ENCODE results near the gene ZNF652. TPM values are rescaled to one million over a fixed set of nuclear protein-coding genes. Genes with fewer than 3 reads are reported as not detected.

The ZNF652 gene
- total RNA-seq, 1 experiment from 2014 or later = 18.2 TPM

- TF ChIP-seq EZH2phosphoT487 (IDR thresholded peaks at IDR 0.05; ENCODE audit: borderline replicate concordance, low read length) = no peak
- no peak for TF ChIP-seq EZH2 (IDR thresholded peaks at IDR 0.05; ENCODE audit: low read length, unreplicated experiment)
- peak; percentile 98 for TF ChIP-seq CTCF (conservative IDR thresholded peaks at IDR 0.05; ENCODE audit: low read depth, low read length)
- ATAC-seq (peak; percentile 98), DNase-seq (peak; percentile 77)
- Histone ChIP-seq H4K20me1 (ENCODE audit: low read length) (no peaks in the 10 kb centered on the region), H3K36me3 (ENCODE audit: low read depth, low read length) (peaks cover 86% of the 10 kb centered on the region), H3K4me1 (ENCODE audit: insufficient read depth, low read length) (no peaks in the 10 kb centered on the region), H3K9ac (ENCODE audit: low read length) (no peak overlapping the region), H2AFZ (ENCODE audit: low read length) (no peak overlapping the region), H3F3A (ENCODE audit: low read length, unreplicated experiment) (no peaks in the 10 kb centered on the region), H3K27ac (ENCODE audit: low read length) (no peak overlapping the region), H3K4me3 (ENCODE audit: low read length) (no peak overlapping the region), H3K79me2 (ENCODE audit: low read length) (peaks cover 17% of the 10 kb centered on the region), H3K9me2 (replicated peaks; ENCODE audit: low read length) (no peaks in the 10 kb centered on the region), H3K27me3 (ENCODE audit: low read length) (no peaks in the 10 kb centered on the region), H3K9me3 (ENCODE audit: low read length) (no peaks in the 10 kb centered on the region), H3K4me2 (ENCODE audit: low read length) (no peak overlapping the region)
- BruUV-seq (replicated peaks) = no TSS peak
- ChIA-PET POLR2A (ENCODE audit: unreplicated experiment) (interaction anchor here (0.6 kb wide), 1 partner anchor 129 kb away, joined by 3 read pairs; no protein-coding TSS in a partner anchor), CTCF (interaction anchor here (0.6 to 1.0 kb wide), 5 partner anchors 147 to 153 kb away, joined by 3 to 9 read pairs (median 3); no protein-coding TSS in a partner anchor)
- intact Hi-C loops (cut with micrococcal nuclease) = loop anchor here (1.0 kb wide), 1 partner anchor 149 kb away; no protein-coding TSS in a partner anchor
Observed at GRCh38 chr17:49407981-49408501, 46.0 kb upstream of the ZNF652 start.

DNA sequence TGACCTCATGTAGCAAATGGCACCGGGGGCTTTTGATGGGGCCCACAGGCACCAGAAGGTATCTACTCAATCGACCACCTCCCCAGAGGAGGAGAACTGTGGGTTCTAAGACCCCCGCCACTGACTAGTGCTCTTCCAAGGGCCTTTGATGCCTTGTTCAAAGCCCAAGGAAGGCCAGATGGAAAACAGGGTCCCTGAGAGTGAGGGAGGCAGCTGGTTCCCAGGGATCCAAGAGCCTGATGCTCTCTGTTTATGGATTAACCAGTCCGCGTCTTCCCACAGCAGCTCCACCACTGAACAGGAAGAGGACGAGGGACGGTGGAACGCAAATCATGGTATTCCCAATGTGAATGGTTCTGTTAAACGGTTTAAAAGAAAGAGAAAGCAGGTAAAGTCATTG lies 45.0 kb upstream of the ZNF652 start:
- ChIA-PET CTCF (interaction anchor here (0.6 kb wide), 2 partner anchors 49 to 149 kb away, joined by 3 to 8 read pairs; no protein-coding TSS in a partner anchor), POLR2A (ENCODE audit: unreplicated experiment) (interaction anchor here (0.6 kb wide), 1 partner anchor 130 kb away, joined by 3 read pairs; no protein-coding TSS in a partner anchor)
- Histone ChIP-seq H3F3A (ENCODE audit: low read length, unreplicated experiment) (no peaks in the 10 kb centered on the region), H2AFZ (ENCODE audit: low read length) (no peak overlapping the region), H3K36me3 (ENCODE audit: low read depth, low read length) (peaks cover 86% of the 10 kb centered on the region), H3K4me1 (ENCODE audit: insufficient read depth, low read length) (no peaks in the 10 kb centered on the region), H3K79me2 (ENCODE audit: low read length) (0 out of 2 replicates have a peak, but pooled peaks cover 8% of the 10 kb centered on the region), H3K27ac (ENCODE audit: low read length) (no peak overlapping the region), H3K4me2 (ENCODE audit: low read length) (no peak overlapping the region), H3K4me3 (ENCODE audit: low read length) (no peak overlapping the region), H3K9ac (ENCODE audit: low read length) (no peak overlapping the region), H3K9me3 (ENCODE audit: low read length) (no peaks in the 10 kb centered on the region), H3K9me2 (replicated peaks; ENCODE audit: low read length) (no peaks in the 10 kb centered on the region), H4K20me1 (ENCODE audit: low read length) (no peaks in the 10 kb centered on the region), H3K27me3 (ENCODE audit: low read length) (no peaks in the 10 kb centered on the region)
- intact Hi-C loops (cut with micrococcal nuclease) = no loop called here
- TF ChIP-seq EZH2 (IDR thresholded peaks at IDR 0.05; ENCODE audit: low read length, unreplicated experiment) = no peak
- DNase-seq = no peak
- no peak for ATAC-seq
- no TSS peak for BruUV-seq (replicated peaks)

- POLR2A ChIA-PET (ENCODE audit: unreplicated experiment) = no interaction called here
- Histone ChIP-seq H3K9me3 (ENCODE audit: low read length) (no peaks in the 10 kb centered on the region), H3K4me3 (ENCODE audit: low read length) (no peak overlapping the region), H3K79me2 (ENCODE audit: low read length) (0 out of 2 replicates have a peak, but pooled peaks cover 2% of the 10 kb centered on the region), H4K20me1 (ENCODE audit: low read length) (no peaks in the 10 kb centered on the region), H3K4me1 (ENCODE audit: insufficient read depth, low read length) (no peaks in the 10 kb centered on the region), H3K9ac (ENCODE audit: low read length) (no peak overlapping the region), H3K27me3 (ENCODE audit: low read length) (no peaks in the 10 kb centered on the region), H3F3A (ENCODE audit: low read length, unreplicated experiment) (no peaks in the 10 kb centered on the region), H3K36me3 (ENCODE audit: low read depth, low read length) (peaks cover 85% of the 10 kb centered on the region), H3K9me2 (replicated peaks; ENCODE audit: low read length) (no peaks in the 10 kb centered on the region), H3K27ac (ENCODE audit: low read length) (no peak overlapping the region), H2AFZ (ENCODE audit: low read length) (no peak overlapping the region), H3K4me2 (ENCODE audit: low read length) (no peak overlapping the region)
- ATAC-seq (no peak), DNase-seq (no peak)
- CTCF ChIA-PET = no interaction called here
- no TSS peak for BruUV-seq (replicated peaks)
- intact Hi-C loops (cut with micrococcal nuclease) = no loop called here
- TF ChIP-seq CTCF (conservative IDR thresholded peaks at IDR 0.05; ENCODE audit: low read depth, low read length) = no peak
- TF ChIP-seq EZH2 (IDR thresholded peaks at IDR 0.05; ENCODE audit: low read length, unreplicated experiment) = no peak
- no peak for TF ChIP-seq EZH2phosphoT487 (IDR thresholded peaks at IDR 0.05; ENCODE audit: borderline replicate concordance, low read length)
Observed at GRCh38 chr17:49406421-49407061, 44.5 kb upstream of the ZNF652 start.
